ENCODE results near the gene TTLL9. TPM values are rescaled to one million over a fixed set of nuclear protein-coding genes. Genes with fewer than 3 reads are reported as not detected.

The TTLL9 gene
- total and polyA plus RNA-seq, 8 donors = 0.20 to 6.2 (median 2.3) TPM

DNA sequence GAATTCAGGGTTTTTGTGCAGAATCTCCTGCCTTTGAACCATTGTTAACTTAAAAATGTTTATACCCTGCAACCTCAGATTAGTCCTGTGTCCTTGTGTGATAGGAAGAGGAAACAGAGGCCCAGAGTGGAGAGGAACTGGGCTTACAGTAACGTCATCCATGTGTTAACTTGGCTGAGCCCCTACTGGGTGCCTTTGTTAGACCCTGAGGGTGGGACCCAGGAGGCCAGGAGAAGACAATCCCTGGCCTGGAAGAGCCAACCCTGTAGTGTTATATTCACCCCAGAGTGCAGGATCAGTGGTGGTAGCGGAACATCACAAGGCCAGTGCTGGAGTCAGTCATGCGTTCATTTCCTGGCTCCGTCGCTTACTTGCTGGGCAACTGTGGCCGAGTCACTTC lies 40.7 kb upstream of the TTLL9 start:
- no peak overlapping the region for H3K4me3 ChIP-seq
- H3K27me3 ChIP-seq = no peaks in the 10 kb centered on the region
- no peaks in the 10 kb centered on the region for H3K9me3 ChIP-seq
- H3K36me3 ChIP-seq = no peaks in the 10 kb centered on the region
- DNase-seq = no peak
- TF ChIP-seq, protein P1, sequence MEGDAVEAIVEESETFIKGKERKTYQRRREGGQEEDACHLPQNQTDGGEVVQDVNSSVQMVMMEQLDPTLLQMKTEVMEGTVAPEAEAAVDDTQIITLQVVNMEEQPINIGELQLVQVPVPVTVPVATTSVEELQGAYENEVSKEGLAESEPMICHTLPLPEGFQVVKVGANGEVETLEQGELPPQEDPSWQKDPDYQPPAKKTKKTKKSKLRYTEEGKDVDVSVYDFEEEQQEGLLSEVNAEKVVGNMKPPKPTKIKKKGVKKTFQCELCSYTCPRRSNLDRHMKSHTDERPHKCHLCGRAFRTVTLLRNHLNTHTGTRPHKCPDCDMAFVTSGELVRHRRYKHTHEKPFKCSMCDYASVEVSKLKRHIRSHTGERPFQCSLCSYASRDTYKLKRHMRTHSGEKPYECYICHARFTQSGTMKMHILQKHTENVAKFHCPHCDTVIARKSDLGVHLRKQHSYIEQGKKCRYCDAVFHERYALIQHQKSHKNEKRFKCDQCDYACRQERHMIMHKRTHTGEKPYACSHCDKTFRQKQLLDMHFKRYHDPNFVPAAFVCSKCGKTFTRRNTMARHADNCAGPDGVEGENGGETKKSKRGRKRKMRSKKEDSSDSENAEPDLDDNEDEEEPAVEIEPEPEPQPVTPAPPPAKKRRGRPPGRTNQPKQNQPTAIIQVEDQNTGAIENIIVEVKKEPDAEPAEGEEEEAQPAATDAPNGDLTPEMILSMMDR (IDR thresholded peaks at IDR 0.05) = no peak
- no peak for ATAC-seq
- H3K4me1 ChIP-seq = peaks cover 0 to 4% of the 10 kb centered on the region in 2 donors
- H3K27ac ChIP-seq = no peak overlapping the region
- intact Hi-C loops (cut with DNase I) = loop anchor here in 1 of 2 donors (10.0 kb wide), 1 partner anchor 255 kb away; no protein-coding TSS in a partner anchor

DNA sequence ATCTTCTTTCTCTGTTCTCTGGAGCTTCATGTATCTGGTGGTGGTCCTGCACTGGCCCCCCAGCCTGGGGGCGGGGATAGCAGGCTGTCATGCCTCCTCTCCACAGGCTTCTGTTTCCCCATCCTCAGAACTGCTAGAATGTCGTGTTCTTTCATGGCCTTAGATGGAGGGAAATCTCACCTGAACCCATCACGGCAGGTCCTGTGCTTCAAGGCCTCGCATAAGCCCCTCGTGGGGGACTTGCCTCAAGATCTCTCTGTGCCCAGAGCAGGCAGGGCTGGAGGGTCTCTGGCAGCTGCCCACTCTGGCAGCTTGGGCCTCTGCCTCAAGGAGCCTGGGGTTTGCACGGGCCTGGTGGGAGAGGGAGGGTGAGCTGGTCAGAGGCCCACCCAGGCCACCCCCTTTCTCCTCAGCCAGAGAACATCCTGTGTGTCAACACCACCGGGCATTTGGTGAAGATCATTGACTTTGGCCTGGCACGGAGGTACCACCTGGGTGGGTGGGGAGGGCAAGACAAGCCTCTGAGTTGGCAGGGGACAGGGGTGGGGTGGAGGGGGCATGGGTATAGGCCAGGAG lies 39.9 kb upstream of the TTLL9 start:
- ATAC-seq (no peak), DNase-seq (no peak)
- no peak overlapping the region for H3K4me3 ChIP-seq
- H3K27me3 ChIP-seq = no peaks in the 10 kb centered on the region
- H3K27ac ChIP-seq = no peak overlapping the region
- intact Hi-C loops (cut with DNase I) = no loop called here
- TF ChIP-seq, protein P1 (IDR thresholded peaks at IDR 0.05) = no peak
- no peaks in the 10 kb centered on the region for H3K9me3 ChIP-seq
- peaks cover 3 to 4% of the 10 kb centered on the region in 2 donors for H3K4me1 ChIP-seq
- H3K36me3 ChIP-seq = no peaks in the 10 kb centered on the region

DNA sequence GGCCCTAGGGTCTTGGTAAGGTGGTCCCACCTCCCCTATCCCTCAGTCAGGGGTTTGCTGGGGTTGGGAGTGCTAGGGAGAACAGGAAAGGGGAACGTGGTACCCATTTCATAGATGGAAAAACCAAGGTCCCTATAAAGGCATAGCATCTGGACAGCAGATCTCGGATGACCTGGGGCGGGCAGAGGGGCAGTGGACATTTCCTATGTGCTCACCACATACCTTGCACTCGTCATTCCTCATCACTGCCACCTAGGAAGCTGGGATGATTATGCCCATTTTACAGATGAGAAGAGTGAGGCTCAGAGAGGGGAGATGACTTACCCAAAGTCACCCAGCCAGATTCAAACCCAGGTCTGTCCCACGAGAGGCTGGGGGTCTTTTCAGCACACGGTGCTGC lies 39.2 kb upstream of the TTLL9 start:
- no peak overlapping the region for H3K27ac ChIP-seq
- no peak overlapping the region for H3K4me3 ChIP-seq
- ATAC-seq = no peak
- H3K36me3 ChIP-seq = no peaks in the 10 kb centered on the region
- H3K27me3 ChIP-seq = no peaks in the 10 kb centered on the region
- intact Hi-C loops (cut with DNase I) = no loop called here
- H3K4me1 ChIP-seq = peaks cover 10 to 12% of the 10 kb centered on the region in 2 donors
- TF ChIP-seq, protein P1 (IDR thresholded peaks at IDR 0.05) = no peak
- no peaks in the 10 kb centered on the region for H3K9me3 ChIP-seq
- DNase-seq = no peak

DNA sequence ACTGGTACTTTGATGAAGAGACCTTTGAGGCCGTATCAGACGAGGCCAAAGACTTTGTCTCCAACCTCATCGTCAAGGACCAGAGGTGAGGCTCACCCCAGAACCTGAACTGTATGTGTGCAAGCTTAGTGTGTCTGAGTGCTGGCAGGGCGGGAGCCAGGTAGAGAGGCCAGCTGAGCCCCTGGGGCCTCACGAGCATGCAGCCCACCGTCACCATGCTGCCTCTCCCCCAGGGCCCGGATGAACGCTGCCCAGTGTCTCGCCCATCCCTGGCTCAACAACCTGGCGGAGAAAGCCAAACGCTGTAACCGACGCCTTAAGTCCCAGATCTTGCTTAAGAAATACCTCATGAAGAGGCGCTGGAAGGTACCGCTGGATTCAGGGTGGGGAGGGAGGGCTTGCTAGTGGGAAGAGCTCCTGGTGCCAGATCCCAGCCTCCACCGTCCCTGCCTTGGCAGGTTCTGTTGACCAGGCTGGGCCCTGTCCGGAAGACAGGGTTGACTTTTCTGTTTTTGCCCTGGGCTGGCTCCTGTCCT lies 38.6 kb upstream of the TTLL9 start:
- intact Hi-C loops (cut with DNase I) = no loop called here
- ATAC-seq (no peak), DNase-seq (no peak)
- Histone ChIP-seq H3K36me3 (no peaks in the 10 kb centered on the region), H3K27ac (no peak overlapping the region), H3K4me1 (peaks cover 16 to 18% of the 10 kb centered on the region in 2 donors), H3K9me3 (no peaks in the 10 kb centered on the region), H3K27me3 (peaks cover 0 to 2% of the 10 kb centered on the region in 2 donors), H3K4me3 (no peak overlapping the region)
- TF ChIP-seq, protein P1 (IDR thresholded peaks at IDR 0.05) = no peak

DNA sequence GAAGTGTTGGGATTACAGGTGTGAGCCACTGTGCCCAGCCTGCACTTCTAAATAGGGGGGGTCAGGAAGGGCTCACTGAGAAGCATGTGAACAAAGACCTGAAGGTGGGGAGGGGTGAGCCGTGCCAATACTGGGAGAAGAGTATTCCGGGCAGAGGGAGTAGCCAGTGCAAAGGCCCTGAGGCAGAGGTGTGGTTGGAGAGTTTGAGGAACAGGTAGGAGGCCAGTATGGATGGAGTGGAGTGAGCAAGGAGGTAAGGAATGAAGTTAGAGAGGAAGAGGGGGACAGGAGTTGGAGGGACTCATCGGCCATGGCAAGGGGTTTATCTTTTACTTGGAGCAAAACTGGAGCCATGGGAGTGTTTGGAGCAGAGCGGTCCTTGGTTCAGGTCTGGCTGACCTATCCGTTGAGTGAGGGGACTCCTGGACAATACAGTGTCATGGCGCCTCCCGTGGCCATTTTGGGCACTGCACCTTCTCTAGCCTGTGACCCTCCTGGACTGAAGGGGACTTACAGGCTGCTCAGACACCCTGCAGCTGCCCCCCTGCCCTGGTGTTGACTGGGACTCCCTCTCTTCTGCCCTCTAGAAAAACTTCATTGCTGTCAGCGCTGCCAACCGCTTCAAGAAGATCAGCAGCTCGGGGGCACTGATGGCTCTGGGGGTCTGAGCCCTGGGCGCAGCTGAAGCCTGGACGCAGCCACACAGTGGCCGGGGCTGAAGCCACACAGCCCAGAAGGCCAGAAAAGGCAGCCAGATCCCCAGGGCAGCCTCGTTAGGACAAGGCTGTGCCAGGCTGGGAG lies 37.1 kb upstream of the TTLL9 start:
- Histone ChIP-seq H3K4me3 (no peak overlapping the region), H3K27me3 (peaks cover 0 to 3% of the 10 kb centered on the region in 2 donors), H3K36me3 (no peaks in the 10 kb centered on the region), H3K9me3 (no peaks in the 10 kb centered on the region), H3K27ac (no peak overlapping the region), H3K4me1 (peaks cover 28 to 31% of the 10 kb centered on the region in 2 donors)
- DNase-seq = peak in 2 of 4 donors; percentile 59 to 86
- intact Hi-C loops (cut with DNase I) = no loop called here
- peak; percentile 48 for ATAC-seq
- TF ChIP-seq, protein P1 (IDR thresholded peaks at IDR 0.05) = peak; percentile 85 to 88
